ENCODE data around the gene IL17C. TPM values are rescaled to one million over a fixed set of nuclear protein-coding genes. Genes with fewer than 3 reads are reported as not detected.
"Not testable (repeated sequence)": the region's sequence is repeated elsewhere in the genome, so short reads cannot be mapped to it uniquely, and the experiment has no call there.

Gene IL17C
- total and polyA plus RNA-seq, 4 experiments from 2014 or later = 0.44 TPM; not detected in 3

DNA sequence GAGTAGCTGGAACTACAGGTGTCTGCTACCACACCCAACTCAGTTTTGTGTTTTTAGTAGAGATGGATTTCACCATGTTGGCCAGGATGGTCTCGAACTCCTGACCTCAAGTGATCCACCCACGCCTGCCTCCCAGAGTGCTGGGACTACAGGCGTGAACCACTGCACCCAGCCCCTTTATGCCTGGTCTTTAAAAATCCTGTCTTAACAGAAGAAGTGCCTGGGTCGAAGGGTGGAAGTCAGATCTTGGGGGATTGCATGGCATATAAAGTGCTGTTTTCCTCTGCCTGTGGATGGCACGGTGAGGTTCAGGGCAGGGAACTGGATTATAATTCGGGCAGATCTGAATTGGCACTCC is 37.9 kb upstream of the IL17C start:
- no peaks in the 10 kb centered on the region for H3K27me3 ChIP-seq (ENCODE audit: insufficient read depth, low read length)
- Mint-ChIP-seq H3K9me3 (no peaks in the 10 kb centered on the region), H3K36me3 (peaks cover 16 to 43% of the 10 kb centered on the region in 2 donors), H3K27me3 (no peaks in the 10 kb centered on the region), H3K4me1 (peaks cover 0 to 9% (median 3%) of the 10 kb centered on the region in 4 donors), H3K4me3 (no peak overlapping the region), H3K27ac (peak overlapping the region in 2 of 7 donors; percentile 12 to 22)
- no peak overlapping the region for H3K4me3 ChIP-seq (ENCODE audit: low read length in 2 of 2)
- H3K9me3 ChIP-seq (ENCODE audit: control insufficient read depth in 1 of 2, low read length in 2 of 2) = no peaks in the 10 kb centered on the region
- POLR2A ChIA-PET (ENCODE audit: partially characterized antibody) = no interaction called here
- peaks cover 45% of the 10 kb centered on the region for H3K36me3 ChIP-seq (ENCODE audit: insufficient read depth, low read length)
- no peak for DNase-seq
- intact Hi-C loops (cut with micrococcal nuclease) = no loop called here
- H3K4me1 ChIP-seq (ENCODE audit: insufficient read depth, low read length) = no peaks in the 10 kb centered on the region
- CTCF ChIA-PET (ENCODE audit: partially characterized antibody) = interaction anchor here (0.5 kb wide), 1 partner anchor 143 kb away, joined by 3 read pairs; no protein-coding TSS in a partner anchor
- H3K27ac ChIP-seq (ENCODE audit: low read depth, low read length) = no peak overlapping the region

DNA sequence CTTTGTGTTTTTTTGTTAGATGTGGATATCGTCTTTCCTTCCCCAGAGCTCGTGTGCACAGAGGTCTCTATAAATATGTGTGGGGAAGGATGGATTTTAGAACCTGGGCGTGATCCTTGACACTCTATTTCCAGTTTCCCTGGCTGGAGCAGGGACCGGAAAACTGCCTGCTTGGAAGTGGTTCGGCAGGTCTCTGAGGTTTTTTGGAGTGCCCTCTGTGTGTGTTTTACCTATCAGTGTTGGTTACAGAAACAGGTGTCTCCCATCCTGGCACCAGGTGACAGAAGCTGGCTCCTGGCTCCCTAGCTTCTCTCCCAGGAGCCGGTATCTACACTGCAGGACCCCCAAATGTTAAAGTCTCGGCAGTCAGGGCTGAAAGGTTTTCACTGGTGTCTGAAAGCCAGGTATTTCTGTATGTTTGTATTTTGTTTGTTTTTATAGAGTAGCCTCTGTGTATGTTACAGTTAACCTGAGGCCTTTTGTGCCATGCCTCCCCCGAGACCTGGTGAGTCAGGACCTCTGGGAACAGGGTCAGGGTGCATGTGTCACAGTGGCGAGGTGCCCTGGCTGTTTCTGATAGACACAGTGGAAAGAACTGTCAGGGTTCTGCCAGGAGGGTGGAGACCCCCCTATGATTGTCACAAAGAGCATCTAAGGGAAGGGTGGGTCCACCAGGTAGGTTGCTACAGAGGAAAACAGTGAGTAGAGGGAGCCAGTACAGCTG is 36.9 kb upstream of the IL17C start:
- H3K27ac Mint-ChIP-seq = peak overlapping the region in 5 of 7 donors; percentile 41 to 89 (median 65)
- Histone ChIP-seq H3K4me1 (ENCODE audit: insufficient read depth, low read length) (no peaks in the 10 kb centered on the region), H3K27me3 (ENCODE audit: insufficient read depth, low read length) (no peaks in the 10 kb centered on the region), H3K27ac (ENCODE audit: low read depth, low read length) (no peak overlapping the region), H3K36me3 (ENCODE audit: insufficient read depth, low read length) (peaks cover 55% of the 10 kb centered on the region), H3K9me3 (ENCODE audit: control insufficient read depth in 1 of 2, low read length in 2 of 2) (no peaks in the 10 kb centered on the region), H3K4me3 (ENCODE audit: low read length in 2 of 2) (no peak overlapping the region)
- no peaks in the 10 kb centered on the region for H3K27me3 Mint-ChIP-seq
- peaks cover 16 to 48% of the 10 kb centered on the region in 2 donors for H3K36me3 Mint-ChIP-seq
- ChIA-PET CTCF (ENCODE audit: partially characterized antibody) (no interaction called here), POLR2A (ENCODE audit: partially characterized antibody) (no interaction called here)
- intact Hi-C loops (cut with micrococcal nuclease) = no loop called here
- DNase-seq = no peak
- H3K9me3 Mint-ChIP-seq = no peaks in the 10 kb centered on the region
- H3K4me3 Mint-ChIP-seq = no peak overlapping the region
- peaks cover 0 to 4% (median under 1%) of the 10 kb centered on the region in 4 donors for H3K4me1 Mint-ChIP-seq

DNA sequence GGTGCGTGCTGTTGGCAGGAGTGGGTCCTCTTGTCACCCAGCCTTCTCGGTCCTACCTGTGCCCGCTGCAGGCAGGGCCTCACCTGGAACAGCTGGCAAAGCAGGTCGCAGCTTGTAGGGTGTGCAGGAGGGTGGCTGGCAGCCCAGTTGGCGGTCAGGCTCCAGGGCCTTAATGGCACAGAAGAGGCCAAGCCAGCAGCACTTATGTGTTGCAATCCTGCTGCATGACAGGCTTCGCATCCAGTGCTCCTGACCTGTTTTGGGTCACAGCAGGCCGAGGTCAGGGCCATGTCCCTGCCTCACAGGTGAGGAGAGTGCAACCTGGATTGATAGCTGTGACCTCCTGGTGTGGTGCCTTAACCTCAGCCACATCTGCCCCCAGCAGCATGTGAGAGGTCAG is 36.3 kb upstream of the IL17C start:
- Mint-ChIP-seq H3K4me1 (peaks cover 0 to 4% (median under 1%) of the 10 kb centered on the region in 4 donors), H3K4me3 (no peak overlapping the region), H3K36me3 (peaks cover 16 to 52% of the 10 kb centered on the region in 2 donors), H3K27me3 (no peaks in the 10 kb centered on the region), H3K9me3 (no peaks in the 10 kb centered on the region), H3K27ac (peak overlapping the region in 2 of 7 donors; percentile 48 to 89)
- Histone ChIP-seq H3K9me3 (ENCODE audit: control insufficient read depth in 1 of 2, low read length in 2 of 2) (no peaks in the 10 kb centered on the region), H3K27me3 (ENCODE audit: insufficient read depth, low read length) (no peaks in the 10 kb centered on the region), H3K27ac (ENCODE audit: low read depth, low read length) (no peak overlapping the region), H3K36me3 (ENCODE audit: insufficient read depth, low read length) (peaks cover 59% of the 10 kb centered on the region), H3K4me1 (ENCODE audit: insufficient read depth, low read length) (no peaks in the 10 kb centered on the region), H3K4me3 (ENCODE audit: low read length in 2 of 2) (no peak overlapping the region)
- ChIA-PET CTCF (ENCODE audit: partially characterized antibody) (no interaction called here), POLR2A (ENCODE audit: partially characterized antibody) (no interaction called here)
- DNase-seq = no peak
- intact Hi-C loops (cut with micrococcal nuclease) = no loop called here

DNA sequence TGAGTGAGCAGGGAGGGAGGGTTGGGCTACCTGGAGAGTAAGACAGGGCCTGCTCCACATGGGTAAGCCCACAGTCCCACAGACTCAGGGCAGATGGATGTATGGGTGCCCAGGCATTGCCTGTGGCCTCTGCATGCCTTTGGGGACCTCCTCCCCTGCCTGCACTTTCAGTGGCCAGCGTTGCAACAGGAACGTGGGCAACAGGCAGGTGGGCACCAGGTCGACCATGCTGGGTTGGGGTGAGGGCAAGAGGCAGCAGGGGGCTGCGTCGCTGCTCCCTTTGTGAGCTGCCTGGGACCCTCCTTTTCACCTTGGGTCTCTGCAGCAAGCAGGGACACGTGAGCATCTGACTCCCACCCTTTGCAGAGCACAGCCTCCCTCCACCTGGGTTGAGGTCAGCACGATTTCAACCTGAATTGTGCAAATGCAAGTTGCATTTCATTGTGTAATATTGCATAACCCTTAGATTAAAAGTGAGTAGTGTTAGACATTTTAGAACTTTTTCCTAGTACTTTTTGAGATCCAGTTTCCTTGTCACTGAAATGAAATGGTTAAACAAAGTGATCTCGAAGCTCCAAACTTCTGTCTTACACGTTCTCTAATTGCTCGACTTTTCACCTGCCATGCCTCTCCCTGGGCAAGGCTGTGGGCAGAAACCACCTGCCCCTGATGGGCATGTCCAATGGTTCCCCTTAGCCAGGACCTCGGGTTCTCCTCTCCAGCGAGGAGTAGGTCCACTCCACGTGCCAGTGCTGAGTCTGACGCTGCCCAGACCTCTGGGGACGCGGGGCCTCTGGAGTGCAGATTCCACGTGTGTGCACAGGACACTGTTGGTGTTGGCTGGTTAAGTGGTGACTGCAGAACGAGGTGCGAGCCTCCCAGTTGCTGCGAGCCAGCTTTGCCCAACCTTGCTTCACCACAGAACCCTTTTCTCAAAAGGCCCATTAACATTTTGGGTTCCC is 32.9 kb upstream of the IL17C start:
- H3K27me3 ChIP-seq (ENCODE audit: insufficient read depth, low read length) = no peaks in the 10 kb centered on the region
- no peak overlapping the region for H3K4me3 ChIP-seq (ENCODE audit: low read length in 2 of 2)
- Mint-ChIP-seq H3K4me3 (no peak overlapping the region), H3K27ac (no peak overlapping the region), H3K36me3 (peaks cover 25 to 64% of the 10 kb centered on the region in 2 donors), H3K4me1 (peaks cover 0 to 6% (median 2%) of the 10 kb centered on the region in 4 donors), H3K9me3 (peaks cover 0 to 2% (median 0%) of the 10 kb centered on the region in 8 donors), H3K27me3 (no peaks in the 10 kb centered on the region)
- H3K36me3 ChIP-seq (ENCODE audit: insufficient read depth, low read length) = peaks cover 62% of the 10 kb centered on the region
- CTCF ChIA-PET (ENCODE audit: partially characterized antibody) = no interaction called here
- no peak for DNase-seq
- no peak overlapping the region for H3K27ac ChIP-seq (ENCODE audit: low read depth, low read length)
- intact Hi-C loops (cut with micrococcal nuclease) = no loop called here
- POLR2A ChIA-PET (ENCODE audit: partially characterized antibody) = no interaction called here
- H3K9me3 ChIP-seq (ENCODE audit: control insufficient read depth in 1 of 2, low read length in 2 of 2) = no peaks in the 10 kb centered on the region
- H3K4me1 ChIP-seq (ENCODE audit: insufficient read depth, low read length) = no peaks in the 10 kb centered on the region

DNA sequence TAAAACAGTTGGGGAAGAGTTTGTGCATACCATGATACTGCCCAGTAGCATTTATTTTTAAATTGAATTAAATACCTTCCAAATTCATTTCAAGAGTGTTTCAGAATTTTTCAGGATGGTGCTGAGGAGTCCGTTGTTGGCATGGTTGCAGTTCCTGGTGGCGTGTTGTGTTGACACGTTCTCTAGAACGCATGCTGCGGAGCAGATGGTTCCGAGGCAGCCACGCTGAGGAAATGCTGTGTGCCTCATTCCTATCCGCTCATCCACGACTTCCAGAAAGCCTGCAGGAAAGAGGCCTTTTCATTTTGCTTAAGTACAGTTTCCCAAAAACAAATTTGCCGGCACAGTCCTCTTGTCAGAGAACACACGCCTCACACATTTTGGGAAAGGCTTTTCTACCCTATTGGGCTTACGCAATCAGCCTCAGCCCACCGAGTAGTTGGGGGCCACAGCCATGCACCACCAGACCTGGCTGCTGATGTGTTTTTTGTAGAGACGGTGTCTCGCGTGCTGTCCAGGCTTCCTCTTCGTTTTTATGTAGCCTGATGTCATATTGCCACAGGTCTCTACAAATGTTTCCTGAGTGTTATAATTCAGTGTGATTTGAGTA is 32.1 kb upstream of the IL17C start:
- no peak overlapping the region for H3K4me3 Mint-ChIP-seq
- H3K4me1 Mint-ChIP-seq = peaks cover 0 to 4% (median 2%) of the 10 kb centered on the region in 4 donors
- H3K27me3 Mint-ChIP-seq = no peaks in the 10 kb centered on the region
- no peaks in the 10 kb centered on the region for H3K4me1 ChIP-seq (ENCODE audit: insufficient read depth, low read length)
- no peaks in the 10 kb centered on the region for H3K9me3 ChIP-seq (ENCODE audit: control insufficient read depth in 1 of 2, low read length in 2 of 2)
- CTCF ChIA-PET (ENCODE audit: partially characterized antibody) = no interaction called here
- intact Hi-C loops (cut with micrococcal nuclease) = no loop called here
- H3K27me3 ChIP-seq (ENCODE audit: insufficient read depth, low read length) = no peaks in the 10 kb centered on the region
- H3K27ac Mint-ChIP-seq = peak overlapping the region in 2 of 7 donors; percentile 18 to 68
- no peak overlapping the region for H3K27ac ChIP-seq (ENCODE audit: low read depth, low read length)
- POLR2A ChIA-PET (ENCODE audit: partially characterized antibody) = no interaction called here
- H3K4me3 ChIP-seq (ENCODE audit: low read length in 2 of 2) = no peak overlapping the region
- no peak for DNase-seq
- peaks cover 27 to 63% of the 10 kb centered on the region in 2 donors for H3K36me3 Mint-ChIP-seq
- H3K9me3 Mint-ChIP-seq = peaks cover 0 to 2% (median 0%) of the 10 kb centered on the region in 8 donors
- H3K36me3 ChIP-seq (ENCODE audit: insufficient read depth, low read length) = peaks cover 62% of the 10 kb centered on the region

DNA sequence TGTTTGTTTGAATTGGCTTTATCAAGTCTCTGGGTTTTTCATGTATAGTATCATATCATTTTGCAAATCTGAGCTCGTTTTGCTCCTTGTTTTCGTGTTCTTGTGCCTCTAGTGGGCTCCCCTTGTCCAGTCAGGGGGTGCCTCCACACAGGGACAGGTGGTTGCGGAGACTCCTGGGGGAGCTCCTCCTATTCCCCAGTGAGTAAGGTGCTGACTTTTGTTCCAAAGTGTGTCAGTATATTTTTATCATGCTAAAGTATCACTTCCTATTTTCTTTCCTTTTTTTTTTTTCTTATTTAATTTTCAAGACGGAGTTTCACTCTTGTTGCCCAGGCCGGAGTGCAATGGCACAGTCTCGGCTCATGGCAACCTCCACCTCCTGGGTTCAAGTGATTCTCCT is 30.3 kb upstream of the IL17C start:
- POLR2A ChIA-PET (ENCODE audit: partially characterized antibody) = no interaction called here

DNA sequence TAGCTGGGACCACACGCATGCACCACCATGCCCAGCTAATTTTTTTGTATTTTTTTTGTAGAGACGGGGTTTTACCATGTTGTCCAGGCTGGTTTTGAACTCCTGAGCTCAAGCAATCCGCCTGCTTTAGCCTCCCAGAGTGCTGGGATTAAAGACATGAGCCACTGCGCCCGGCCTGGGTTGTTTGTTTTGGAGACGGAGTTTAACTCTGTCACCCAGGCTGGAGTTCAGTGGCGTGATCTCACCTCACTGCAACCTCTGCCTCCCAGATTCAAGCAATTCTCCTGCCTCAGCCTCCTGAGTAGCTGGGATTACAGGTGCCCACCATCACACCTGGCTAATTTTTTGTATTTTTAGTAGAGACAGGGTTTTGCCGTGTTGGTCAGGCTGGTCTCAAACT is 28.9 kb upstream of the IL17C start:
- DNase-seq; H3K9me3 ChIP-seq (ENCODE audit: control insufficient read depth in 1 of 2, low read length in 2 of 2); intact Hi-C loops (cut with micrococcal nuclease); H3K4me3 ChIP-seq (ENCODE audit: low read length in 2 of 2); H3K27ac ChIP-seq (ENCODE audit: low read depth, low read length); H3K27ac Mint-ChIP-seq; POLR2A ChIA-PET (ENCODE audit: partially characterized antibody); H3K27me3 ChIP-seq (ENCODE audit: insufficient read depth, low read length); H3K9me3 Mint-ChIP-seq; H3K27me3 Mint-ChIP-seq; H3K4me3 Mint-ChIP-seq; H3K4me1 ChIP-seq (ENCODE audit: insufficient read depth, low read length): not testable (repeated sequence)
- H3K36me3 ChIP-seq (ENCODE audit: insufficient read depth, low read length) = peaks cover 75% of the 10 kb centered on the region
- CTCF ChIA-PET (ENCODE audit: partially characterized antibody) = interaction anchor here (1.3 to 1.7 kb wide), 2 partner anchors 10 to 134 kb away, joined by 3 to 6 read pairs; no protein-coding TSS in a partner anchor
- Mint-ChIP-seq H3K36me3 (peaks cover 29 to 72% of the 10 kb centered on the region in 2 donors), H3K4me1 (peaks cover 6 to 14% (median 9%) of the 10 kb centered on the region in 4 donors)

More for the DNA sequence above, 30.3 kb upstream of the IL17C start:
- CTCF ChIA-PET (ENCODE audit: partially characterized antibody) = interaction anchor here (1.1 kb wide), 1 partner anchor 47 kb away, joined by 3 read pairs; no protein-coding TSS in a partner anchor
- H3K27ac ChIP-seq (ENCODE audit: low read depth, low read length) = no peak overlapping the region
- H3K36me3 Mint-ChIP-seq = peaks cover 27 to 61% of the 10 kb centered on the region in 2 donors
- peak overlapping the region in 1 of 8 donors; percentile 6 for H3K4me3 Mint-ChIP-seq
- H3K4me3 ChIP-seq (ENCODE audit: low read length in 2 of 2) = no peak overlapping the region
- H3K36me3 ChIP-seq (ENCODE audit: insufficient read depth, low read length) = peaks cover 66% of the 10 kb centered on the region
- H3K4me1 Mint-ChIP-seq = peaks cover 1 to 4% (median 3%) of the 10 kb centered on the region in 4 donors
- DNase-seq = no peak
- H3K27me3 ChIP-seq (ENCODE audit: insufficient read depth, low read length) = no peaks in the 10 kb centered on the region
- peak overlapping the region in 5 of 7 donors; percentile 4 to 68 (median 34) for H3K27ac Mint-ChIP-seq
- no peaks in the 10 kb centered on the region for H3K4me1 ChIP-seq (ENCODE audit: insufficient read depth, low read length)
- intact Hi-C loops (cut with micrococcal nuclease) = no loop called here
- no peaks in the 10 kb centered on the region for H3K9me3 ChIP-seq (ENCODE audit: control insufficient read depth in 1 of 2, low read length in 2 of 2)
- H3K9me3 Mint-ChIP-seq = peaks cover 0 to 2% (median 0%) of the 10 kb centered on the region in 8 donors
- H3K27me3 Mint-ChIP-seq = no peaks in the 10 kb centered on the region
